GM12878 (cell line): Measurements from ENCODE around the gene MAST3. TPM values are rescaled to one million over a fixed set of nuclear protein-coding genes. Genes with fewer than 3 reads are reported as not detected.

Source experiments
- ATAC-seq: fragments of 200-7000 bp; cut with Tn5 transposase; 3 replicates; pipeline ENCODE4 v1.9.1; 2020; ENCODE audit warnings: mild to moderate bottlenecking, moderate library complexity
- BruUV-seq: library from RNA; stranded (reverse); fragments of 400-500 nt; replicated peaks from 2 replicates; lab custom pipeline; 2021; lab: Mats Ljungman, UMichigan
- CTCF ChIA-PET: fragments of 300-600 bp; sonication (Branson Sonifier 250); formaldehyde crosslinking; extraction: SDS; loops from one replicate; lab custom pipeline; 2021; ENCODE audit warnings: inconsistent platforms; lab: Yijun Ruan, JAX
- POLR2A ChIA-PET: fragments of 350-600 bp; formaldehyde crosslinking; extraction: SDS; loops from one replicate; lab custom pipeline; 2021; ENCODE audit warnings: inconsistent platforms; lab: Charles Lee
- RAD21 ChIA-PET: fragments of 300-600 bp; sonication (Branson Sonifier 250); formaldehyde crosslinking; loops from one replicate; lab custom pipeline; 2023; ENCODE audit warnings: antibody characterized with exemption; ENCODE audit not compliant: unreplicated experiment; lab: Charles Lee
- SMC1A ChIA-PET: fragments of 300-600 bp; sonication (Branson Sonifier 250); formaldehyde crosslinking; loops from one replicate; lab custom pipeline; 2023; ENCODE audit not compliant: unreplicated experiment, uncharacterized antibody; lab: Charles Lee
- DNase-seq: peaks from one replicate; pipeline ENCODE4 v3.0.0-alpha.2; 2011; ENCODE audit warnings: low read depth, low spot score
- FAIRE-seq: peaks from 3 replicates; lab custom pipeline; 2011; peaks lifted over from hg19 to GRCh38; lab: Jason Lieb, UNC
- H2AFZ ChIP-seq: 2 replicates; pipeline ENCODE4 v1.6.0; 2011; ENCODE audit warnings: low read depth, low read length, control low read depth; ENCODE audit not compliant: control insufficient read depth
- H3K27ac ChIP-seq: 2 replicates; pipeline ENCODE4 v1.5.1; 2011; ENCODE audit warnings: control low read depth; ENCODE audit not compliant: control insufficient read depth, insufficient read depth
- H3K27me3 ChIP-seq, 2 experiments: replicated peaks in 1 of 2; 2 replicates each; pipeline versions ENCODE4 v1.6.0 to v1.6.1; 2011; ENCODE audit warnings: low read length in 1 of 2; ENCODE audit not compliant: control insufficient read depth in 2 of 2, insufficient read depth in 2 of 2
- H3K36me3 ChIP-seq, 2 experiments: 2 replicates each; pipeline ENCODE4 v1.5.1; 2011; ENCODE audit warnings: low read length in 1 of 2; ENCODE audit not compliant: control insufficient read depth in 2 of 2, insufficient read depth in 2 of 2
- H3K4me1 ChIP-seq: 2 replicates; pipeline ENCODE4 v1.6.1; 2011; ENCODE audit warnings: mild to moderate bottlenecking, low read length, moderate library complexity, mixed read lengths; ENCODE audit not compliant: control insufficient read depth, insufficient read depth
- H3K4me2 ChIP-seq: 2 replicates; pipeline ENCODE4 v1.6.0; 2011; ENCODE audit warnings: control low read depth; ENCODE audit not compliant: control insufficient read depth, insufficient read depth
- H3K4me3 ChIP-seq: fragments of 200-600 bp; sonication (generic); 2 replicates; pipeline ENCODE4 v1.5.1; 2016
- H3K79me2 ChIP-seq: 2 replicates; pipeline ENCODE4 v1.6.0; 2011; ENCODE audit warnings: low read length; ENCODE audit not compliant: control insufficient read depth, insufficient read depth
- H3K9ac ChIP-seq: 2 replicates; pipeline ENCODE4 v1.8.0; 2011; ENCODE audit warnings: low read length, control low read depth, mixed read lengths; ENCODE audit not compliant: control insufficient read depth, insufficient read depth
- H3K9me3 ChIP-seq: replicated peaks from 3 replicates; pipeline ENCODE4 v1.5.1; 2011; ENCODE audit warnings: mild to moderate bottlenecking, low read length; ENCODE audit not compliant: control insufficient read depth, insufficient read depth
- H4K20me1 ChIP-seq: 2 replicates; pipeline ENCODE4 v1.6.0; 2011; ENCODE audit not compliant: control insufficient read depth, insufficient read depth
- ASH2L ChIP-seq: fragments of 300-600, 200-600 bp; sonication (generic); IDR thresholded peaks from 2 replicates; pipeline ENCODE4 v1.6.1; 2017; ENCODE audit warnings: low read depth, mild to moderate bottlenecking, borderline replicate concordance
- BHLHE40 ChIP-seq, 2 experiments: fragments of 450-650 bp in 1 of 2; IDR thresholded peaks; 2 replicates each; pipeline ENCODE4 v1.6.1; 2011 to 2017; ENCODE audit warnings: low read depth in 2 of 2, borderline replicate concordance in 1 of 2, improper control_type of control experiment in 1 of 2, low read length in 1 of 2, mild to moderate bottlenecking in 1 of 2
- CEBPZ ChIP-seq: fragments of 150-350 bp; IDR thresholded peaks from 2 replicates; pipeline ENCODE4 v1.6.1; 2016; ENCODE audit warnings: low read depth, low read length
- CREB1 ChIP-seq: IDR thresholded peaks from 2 replicates; pipeline ENCODE4 v1.6.1; 2012; ENCODE audit warnings: low read depth, mild to moderate bottlenecking, inconsistent platforms
- E2F4 ChIP-seq: IDR thresholded peaks from 2 replicates; pipeline ENCODE4 v1.6.1; 2012; ENCODE audit warnings: low read depth, low read length, improper control_type of control experiment
- GATAD2B ChIP-seq: fragments of 450-650 bp; conservative IDR thresholded peaks from 2 replicates; pipeline ENCODE4 v1.6.1; 2017; ENCODE audit warnings: low read depth, mild to moderate bottlenecking, moderate library complexity
- IKZF1 ChIP-seq: fragments of 450-650 bp; conservative IDR thresholded peaks from 2 replicates; pipeline ENCODE4 v1.6.1; 2017; ENCODE audit warnings: antibody characterized with exemption, mild to moderate bottlenecking
- MEF2B ChIP-seq: fragments of 450-650 bp; IDR thresholded peaks from 2 replicates; pipeline ENCODE4 v1.6.1; 2018; ENCODE audit warnings: mild to moderate bottlenecking, moderate library complexity; ENCODE audit not compliant: partially characterized antibody, poor library complexity, severe bottlenecking
- NR2C2 ChIP-seq: IDR thresholded peaks from 2 replicates; pipeline ENCODE4 v1.6.1; 2011; ENCODE audit warnings: borderline replicate concordance, low read depth; ENCODE audit not compliant: control insufficient read depth, insufficient read length
- POLR2AphosphoS2 ChIP-seq: IDR thresholded peaks from 2 replicates; pipeline ENCODE4 v1.6.1; 2011; ENCODE audit warnings: low read depth, mild to moderate bottlenecking, low read length, improper control_type of control experiment, moderate library complexity
- POLR2AphosphoS5 ChIP-seq: IDR thresholded peaks from 2 replicates; pipeline ENCODE4 v1.6.1; 2011; ENCODE audit warnings: mild to moderate bottlenecking, low read length, inconsistent platforms
- SIX5 ChIP-seq: IDR thresholded peaks from 2 replicates; pipeline ENCODE4 v1.6.1; 2011; ENCODE audit warnings: mild to moderate bottlenecking, low read depth, low read length, moderate library complexity; ENCODE audit not compliant: severe bottlenecking
- SMAD1 ChIP-seq: fragments of 450-650 bp; IDR thresholded peaks from 2 replicates; pipeline ENCODE4 v1.6.1; 2018; ENCODE audit warnings: mild to moderate bottlenecking, low read depth; ENCODE audit not compliant: partially characterized antibody
- SMC3 ChIP-seq: IDR thresholded peaks from 2 replicates; pipeline ENCODE4 v1.6.1; 2011; ENCODE audit warnings: low read length, improper control_type of control experiment, borderline replicate concordance
- YY1 ChIP-seq: IDR thresholded peaks from 2 replicates; pipeline ENCODE4 v1.6.1; 2011; ENCODE audit warnings: low read depth, mild to moderate bottlenecking, low read length
- ZBTB11 ChIP-seq: fragments of 450-650 bp; formaldehyde crosslinking; IDR thresholded peaks from 2 replicates; pipeline ENCODE4 v1.5.0; 2022; ENCODE audit warnings: mild to moderate bottlenecking, missing genetic modification characterization
- WGBS: methylation state at CpG from one replicate; pipeline ENCODE4 v1.1.6; 2016; ENCODE audit warnings: low lambda C conversion rate; ENCODE audit not compliant: insufficient replicate concordance, insufficient coverage; ENCODE audit errors: missing lambda C conversion rate; 5-methylcytosine and 5-hydroxymethylcytosine counted together
- in situ Hi-C: fragments of 300-500 bp; cut with MboI; formaldehyde crosslinking; loops from 9 replicates; pipeline ENCODE4 v1.14.3; 2018; ENCODE audit warnings: mixed read lengths
- intact Hi-C: fragments of 100-400 bp; cut with micrococcal nuclease; formaldehyde crosslinking; loops from one replicate; pipeline ENCODE4 v1.14.2; 2022; ENCODE audit not compliant: unreplicated experiment
- polyA plus RNA-seq, 11 experiments: library from polyadenylated mRNA; depleted of rRNA in 4 of 11; unstranded in 6 of 11; stranded (reverse) in 5 of 11; fragments of >200 nt; fragmentation: Nextera tagmentation in 4 of 11; fragmentation: Illumina TruSeq in 1 of 11; extraction: Ambion mirVana in 4 of 11; extraction: Trizol in 1 of 11; gene quantifications; 1 replicate in 1 of 11; 2 replicates in 10 of 11; pipeline versions ENCODE4 v1.2.1 to v1.2.3, GENCODE V29; 2011 to 2016; ENCODE audit warnings: inconsistent platforms in 2 of 11, missing spikeins in 2 of 11, low read depth in 1 of 11
- total RNA-seq, 4 experiments: library from RNA; depleted of rRNA in 3 of 4; stranded (reverse); fragments of >200 nt in 3 of 4; fragmentation: Illumina TruSeq in 1 of 4; extraction: Trizol in 1 of 4; gene quantifications; 2 replicates each; pipeline versions ENCODE4 v1.2.1 to v1.2.3, GENCODE V29; 2013 to 2021

Gene MAST3
- total and polyA plus RNA-seq, 10 of the 15 experiments (the other 5 are each of a cell fraction or from before 2014, with no cell fraction given): 3.0 to 22.2 (median 7.5) TPM

GRCh38 chr19:18140473-18140872, 42.9 kb downstream of the MAST3 start:
- no peak overlapping the region for H3K4me2 ChIP-seq
- H3K4me1 ChIP-seq: no peaks in the 10 kb centered on the region
- no peak overlapping the region for H3K9ac ChIP-seq
- ChIA-PET SMC1A (interaction anchor here (1.0 kb wide), 1 partner anchor 12 kb away, joined by 5 read pairs; the partner anchor contains the start of gene PIK3R2), RAD21 (no interaction called here), CTCF (no interaction called here), POLR2A (interaction anchor here (3.4 kb wide), 1 partner anchor 11 kb away, joined by 11 read pairs; no protein-coding TSS in a partner anchor)
- ATAC-seq (no peak), FAIRE-seq (no peak), DNase-seq (no peak)
- intact Hi-C loops: no loop called here
- no peak overlapping the region for H3K27ac ChIP-seq
- no peaks in the 10 kb centered on the region for H3K27me3 ChIP-seq
- H3K36me3 ChIP-seq: peaks cover 29 to 32% of the 10 kb centered on the region in 2 experiments
- no TSS peak for BruUV-seq
- H4K20me1 ChIP-seq: no peaks in the 10 kb centered on the region
- H3K79me2 ChIP-seq: no peaks in the 10 kb centered on the region
- no peak overlapping the region for H2AFZ ChIP-seq
- no peaks in the 10 kb centered on the region for H3K9me3 ChIP-seq
- H3K4me3 ChIP-seq: no peak overlapping the region
- in situ Hi-C loops: no loop called here
- WGBS: 96% methylated on average over 1 of the region's 1 CpG
- no peak for TF ChIP-seq ASH2L
- no peak for TF ChIP-seq SMC3
- no peak for TF ChIP-seq NR2C2
- TF ChIP-seq YY1: no peak
- no peak for TF ChIP-seq IKZF1
- TF ChIP-seq BHLHE40 (IDR thresholded peaks at IDR 0.05; ENCODE audit: borderline replicate concordance in 1 of 2, low read depth in 2 of 2, low read length in 1 of 2): no peak
- TF ChIP-seq GATAD2B: no peak
- no peak for TF ChIP-seq SIX5
- TF ChIP-seq ZBTB11 (CRISPR knock-in tag): no peak
- no peak for TF ChIP-seq E2F4
- TF ChIP-seq CEBPZ: no peak
- TF ChIP-seq MEF2B: no peak
- no peak for TF ChIP-seq CREB1
- TF ChIP-seq SMAD1: no peak
- TF ChIP-seq POLR2AphosphoS5: no peak
- no peak for TF ChIP-seq POLR2AphosphoS2
